H1 (cell line): Measurements from ENCODE around the gene C11orf58. TPM values are rescaled to one million over a fixed set of nuclear protein-coding genes. Genes with fewer than 3 reads are reported as not detected.

ENCODE experiments used
- BACH1 ChIP-seq: IDR thresholded peaks from 2 replicates; pipeline ENCODE4 v1.6.1; 2012; ENCODE audit warnings: low read length, improper control_type of control experiment
- BRCA1 ChIP-seq: IDR thresholded peaks from 2 replicates; pipeline ENCODE4 v1.6.1; 2012; ENCODE audit warnings: low read depth, low read length, improper control_type of control experiment
- HDAC2 ChIP-seq, 2 experiments: fragments of 300-600 bp in 1 of 2; sonication (generic) in 1 of 2; IDR thresholded peaks; 2 replicates each; pipeline ENCODE4 v1.6.1; 2011 to 2012; ENCODE audit warnings: low read depth in 2 of 2, low read length in 2 of 2, mild to moderate bottlenecking in 2 of 2, moderate library complexity in 2 of 2, borderline replicate concordance in 1 of 2, inconsistent platforms in 1 of 2
- JUND ChIP-seq: IDR thresholded peaks from 2 replicates; pipeline ENCODE4 v1.6.1; 2011; ENCODE audit warnings: mild to moderate bottlenecking, improper control_type of control experiment, low read length
- NRF1 ChIP-seq: IDR thresholded peaks from 2 replicates; pipeline ENCODE4 v1.6.1; 2011; ENCODE audit warnings: mild to moderate bottlenecking, low read depth, low read length, improper control_type of control experiment
- RBBP5 ChIP-seq: IDR thresholded peaks from 2 replicates; pipeline ENCODE4 v1.7.1; 2012; ENCODE audit warnings: low read depth, mild to moderate bottlenecking, inconsistent platforms, low read length, moderate library complexity, borderline replicate concordance
- polyA plus RNA-seq, 7 experiments: library from polyadenylated mRNA; depleted of rRNA in 3 of 7; stranded (reverse) in 5 of 7; unstranded in 2 of 7; fragments of >200 nt in 5 of 7; fragments of 200-250 nt in 2 of 7; gene quantifications; 1 replicate in 5 of 7; 2 replicates in 1 of 7; 4 replicates in 1 of 7; pipeline versions ENCODE4 v1.2.1 to v1.2.3, GENCODE V29; 2011 to 2013; ENCODE audit warnings: missing spikeins in 2 of 7, mixed read lengths in 2 of 7
- total RNA-seq: library from RNA; stranded (reverse); fragmentation: NEBNext Ultra II Directional; extraction: Animal tissue kit (Norgen Biotek cat#: 25700); gene quantifications from 2 replicates; pipeline ENCODE4 v1.2.1, GENCODE V29; 2021

Gene C11orf58
- total and polyA plus RNA-seq, 2 of the 8 experiments (the other 6 are each of a cell fraction or from before 2014, with no cell fraction given), result 70.7 to 181 TPM

DNA sequence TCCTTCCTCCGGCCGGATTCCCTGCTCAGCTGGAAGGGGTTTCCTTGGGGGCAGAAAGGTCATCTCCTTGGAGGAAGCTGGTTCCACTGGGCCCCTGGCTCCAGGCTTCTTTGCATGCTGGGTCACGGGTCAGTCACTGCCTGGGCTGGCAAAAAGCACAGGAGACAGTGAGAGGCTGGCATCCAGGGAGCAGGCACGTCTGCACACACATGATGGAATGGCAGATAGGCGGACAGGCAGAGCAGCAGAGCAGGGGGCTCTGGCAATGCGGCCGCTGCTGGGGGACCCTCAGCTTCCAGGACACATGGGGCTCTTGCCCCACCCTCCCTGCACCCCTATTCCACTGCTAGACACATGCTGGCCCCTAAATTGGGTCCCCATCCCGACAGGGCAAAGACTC, 40.4 kb downstream of the C11orf58 start (continued):
- TF ChIP-seq NRF1, result no peak
- TF ChIP-seq RBBP5, result no peak
- no peak for TF ChIP-seq HDAC2 (IDR thresholded peaks at IDR 0.05; ENCODE audit: borderline replicate concordance in 1 of 2, low read depth in 2 of 2, low read length in 2 of 2)
- TF ChIP-seq BRCA1, result no peak
- TF ChIP-seq BACH1, result no peak
- no peak for TF ChIP-seq JUND
